H54 (cell line): ENCODE data around the gene CHRNE.
A peak's percentile ranks its signal among the peaks of the same experiment; 100 is the strongest.

Experiments used
- DNase-seq: peaks from one replicate; pipeline ENCODE4 v3.0.0; 2011; ENCODE audit warnings: low spot score, mixed read lengths; ENCODE audit not compliant: insufficient read length
- FAIRE-seq: peaks from 3 replicates; lab custom pipeline; 2011; peaks lifted over from hg19 to GRCh38; lab: Jason Lieb, UNC
- POLR2A ChIP-seq: IDR thresholded peaks from 2 replicates; pipeline ENCODE4 v1.6.1; 2011; ENCODE audit warnings: low read depth, mild to moderate bottlenecking, low read length

The CHRNE gene

GRCh38 chr17:4903051-4903818 is at the start of gene CHRNE:
TSS of gene CHRNE (minus strand) at chr17:4903098. CDS start at chr17:4903063, 35 bp downstream.
- TF ChIP-seq POLR2A = no peak
- DNase-seq = peak; percentile 52
- FAIRE-seq = peak; percentile 30

DNA sequence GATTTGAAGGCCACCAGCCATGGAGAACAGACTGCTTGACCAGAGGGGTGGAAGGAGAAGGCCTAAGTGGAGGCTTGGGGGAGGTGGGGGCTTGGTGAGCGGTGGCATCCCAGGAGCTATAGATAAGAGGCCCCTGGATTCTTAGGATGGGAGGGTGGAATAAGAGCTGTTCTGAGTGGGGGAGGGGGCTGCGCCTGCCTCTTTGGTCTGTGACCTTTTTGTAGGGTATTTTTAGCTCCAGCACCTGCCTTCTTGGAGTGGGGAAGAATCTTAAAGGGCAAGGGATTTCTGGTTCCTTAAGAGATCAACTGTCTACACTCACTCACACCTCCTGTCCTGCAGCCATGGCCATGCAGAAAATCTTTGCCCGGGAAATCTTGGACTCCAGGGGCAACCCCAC is 48.6 kb upstream of the CHRNE start:
- FAIRE-seq (no peak), DNase-seq (no peak)
- TF ChIP-seq POLR2A = no peak

GRCh38 chr17:4950746-4951204 is 47.9 kb upstream of the CHRNE start, which contains the start of gene ENO3:
TSS of gene ENO3 (plus strand) at chr17:4951119. CDS start at chr17:4951830, 711 bp downstream.
- no peak for DNase-seq

GRCh38 chr17:4950075-4950745 is 47.3 kb upstream of the CHRNE start:
- no peak for FAIRE-seq
- TF ChIP-seq POLR2A = 0 out of 2 replicates have a peak, but pooled peaks have one; percentile 1
- DNase-seq = no peak

More at GRCh38 chr17:4950746-4951204, 47.9 kb upstream of the CHRNE start, which contains the start of gene ENO3:
- FAIRE-seq = no peak
- TF ChIP-seq POLR2A = no peak

GRCh38 chr17:4949321-4950074 is 46.6 kb upstream of the CHRNE start:
- peak; percentile 34 for TF ChIP-seq POLR2A
- no peak for FAIRE-seq

GRCh38 chr17:4948931-4949320 is 46.0 kb upstream of the CHRNE start:
- FAIRE-seq (no peak), DNase-seq (peak; percentile 89)
- TF ChIP-seq POLR2A = no peak; the same call in 1 of the 2 replicates

More at GRCh38 chr17:4949321-4950074, 46.6 kb upstream of the CHRNE start:
- DNase-seq = peak; percentile 61

DNA sequence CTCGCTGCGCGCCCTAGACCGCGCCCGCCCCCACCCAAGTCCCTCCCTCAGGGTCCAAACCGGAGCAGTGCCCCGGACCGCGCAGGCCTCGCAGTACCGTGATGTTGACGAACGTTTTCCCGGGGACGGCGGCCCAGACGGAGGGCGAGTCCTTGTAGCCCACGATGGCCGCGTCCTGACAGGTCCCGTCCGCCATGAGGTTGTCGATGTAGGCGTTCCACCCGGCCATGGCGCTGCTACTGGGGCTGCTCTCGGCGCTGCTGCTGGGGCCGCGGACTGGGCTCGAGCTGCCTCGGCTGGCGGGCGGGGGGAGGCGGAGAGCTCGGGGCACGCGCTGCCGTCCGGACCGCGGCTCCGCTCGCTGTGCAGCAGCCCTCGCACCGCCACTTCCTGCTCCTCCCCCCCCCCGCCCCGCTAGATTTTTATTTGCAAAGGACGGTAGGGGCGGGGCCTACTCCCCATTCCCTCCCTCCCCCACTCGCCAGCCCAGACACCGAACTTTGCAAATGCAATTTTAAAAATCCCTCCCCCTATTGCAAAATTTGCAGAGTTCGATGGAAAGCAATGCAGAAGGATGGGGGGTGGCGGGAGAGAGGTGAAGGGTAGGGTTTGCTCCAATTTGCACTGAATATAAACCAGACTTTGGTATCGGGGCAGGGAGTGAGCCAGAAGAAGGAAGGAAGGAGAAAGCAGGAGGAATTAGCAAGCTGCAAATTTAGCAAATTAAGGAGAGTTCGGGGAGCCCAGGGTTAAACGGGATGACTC is 45.5 kb upstream of the CHRNE start, which contains the start of gene PFN1:
Gene PFN1 (minus strand): TSS at position 365 of the 765 bp plus-strand sequence. CDS start 136 bp downstream, at position 229.
- DNase-seq (peak; percentile 79), FAIRE-seq (no peak)
- peak; percentile 97 for TF ChIP-seq POLR2A

- FAIRE-seq (no peak), DNase-seq (no peak)
- peak; percentile 16; the same call in 1 of the 2 replicates for TF ChIP-seq POLR2A
These were observed 44.7 kb upstream of the CHRNE start for GRCh38 chr17:4947411-4948165.

GRCh38 chr17:4947010-4947410 is 44.1 kb upstream of the CHRNE start:
- no peak for TF ChIP-seq POLR2A
- FAIRE-seq (no peak), DNase-seq (no peak)

DNA sequence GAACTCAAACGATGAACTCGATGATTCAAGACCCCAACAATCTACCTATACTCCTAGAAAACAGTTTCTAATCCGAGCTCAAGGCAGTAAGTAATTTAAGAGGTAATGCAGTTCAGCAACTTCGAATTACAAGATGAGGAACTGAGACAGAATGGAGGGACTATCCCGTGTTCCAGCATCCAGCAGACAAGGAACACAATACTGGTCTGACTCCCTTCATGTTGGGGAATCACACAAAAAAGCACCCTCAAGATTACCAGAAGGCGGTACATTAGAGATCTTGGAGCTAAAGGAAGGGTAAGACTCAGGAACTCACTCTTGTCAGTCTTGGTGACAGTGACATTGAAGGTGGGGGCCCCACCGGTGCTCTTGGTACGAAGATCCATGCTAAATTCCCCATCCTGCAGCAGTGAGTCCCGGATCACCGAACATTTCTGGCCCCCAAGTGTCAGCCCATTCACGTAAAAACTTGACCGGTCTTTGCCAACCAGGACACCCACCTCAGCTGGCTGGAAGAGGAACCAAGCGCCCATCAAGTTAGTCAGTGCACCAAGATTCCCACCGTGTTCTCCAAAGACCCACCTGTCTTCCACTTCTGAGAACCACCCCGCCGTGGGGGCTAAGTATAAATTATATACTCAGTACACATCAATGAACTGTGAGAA is 43.5 kb upstream of the CHRNE start:
- TF ChIP-seq POLR2A = no peak
- no peak for DNase-seq
- FAIRE-seq = no peak

DNA sequence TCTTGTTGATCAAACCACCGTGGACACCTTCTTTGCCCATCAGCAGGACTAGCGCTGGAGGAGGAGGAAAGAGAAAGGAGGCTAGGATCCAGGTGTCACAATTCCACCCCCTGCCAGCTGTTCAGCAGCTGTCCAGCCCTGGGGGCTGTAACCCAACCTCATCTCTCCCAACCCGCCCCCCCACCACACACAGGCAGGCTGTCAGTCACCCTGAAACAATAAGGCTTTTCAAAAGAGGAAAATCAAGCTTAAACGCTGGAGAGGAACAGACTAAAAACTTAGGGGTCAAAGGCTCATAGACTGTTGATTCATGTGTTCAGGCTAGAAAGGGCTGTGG is 43.0 kb upstream of the CHRNE start:
- FAIRE-seq = no peak
- DNase-seq = no peak
- TF ChIP-seq POLR2A = no peak
